Memory B cell (primary cell): ENCODE measurements around the gene TOR1AIP2.
"Not testable (repeated sequence)": the region's sequence is repeated elsewhere in the genome, so short reads cannot be mapped to it uniquely, and the experiment has no call there.

Experiments
- ATAC-seq: fragments of 150-1000 bp; cut with Tn5 transposase; 2 replicates; pipeline ENCODE4 v1.10.0; 2021; ENCODE audit warnings: low read depth, mild to moderate bottlenecking, moderate library complexity
- DNase-seq, 2 donors: peaks; one replicate each; pipeline ENCODE4 v3.0.0; 2022; ENCODE audit warnings: low spot score in 2 of 2
- H3K27ac Mint-ChIP-seq: one replicate; pipeline ENCODE4 v1.8.0; 2022; ENCODE audit warnings: mild to moderate bottlenecking, moderate library complexity, mixed read lengths
- H3K27me3 Mint-ChIP-seq: one replicate; pipeline ENCODE4 v1.8.0; 2022; ENCODE audit warnings: mixed read lengths
- H3K36me3 Mint-ChIP-seq: one replicate; pipeline ENCODE4 v1.8.0; 2022; ENCODE audit warnings: mild to moderate bottlenecking, mixed read lengths
- H3K4me1 Mint-ChIP-seq: one replicate; pipeline ENCODE4 v1.8.0; 2022; ENCODE audit warnings: mixed read lengths
- H3K4me3 Mint-ChIP-seq: one replicate; pipeline ENCODE4 v1.8.0; 2022; ENCODE audit warnings: mild to moderate bottlenecking, moderate library complexity, mixed read lengths
- H3K9me3 Mint-ChIP-seq: one replicate; pipeline ENCODE4 v1.8.0; 2022; ENCODE audit warnings: mixed read lengths

TOR1AIP2 gene

GRCh38 chr1:179813626-179814545 is 63.7 kb downstream of the TOR1AIP2 start:
- Mint-ChIP-seq H3K27ac (no peak overlapping the region), H3K9me3 (no peaks in the 10 kb centered on the region), H3K4me1 (peaks cover 17% of the 10 kb centered on the region), H3K27me3 (peaks cover 19% of the 10 kb centered on the region), H3K4me3 (peak overlapping the region; percentile 98), H3K36me3 (no peaks in the 10 kb centered on the region)
- DNase-seq (no peak), ATAC-seq (no peak)

GRCh38 chr1:179812501-179813292 is 64.9 kb downstream of the TOR1AIP2 start:
- Mint-ChIP-seq H3K9me3 (no peaks in the 10 kb centered on the region), H3K4me1 (peaks cover 17% of the 10 kb centered on the region), H3K27me3 (peaks cover 19% of the 10 kb centered on the region), H3K27ac (no peak overlapping the region), H3K36me3 (no peaks in the 10 kb centered on the region), H3K4me3 (no peak overlapping the region)
- DNase-seq (no peak), ATAC-seq (no peak)

GRCh38 chr1:179810367-179810715 is 67.3 kb downstream of the TOR1AIP2 start:
- ATAC-seq (no peak), DNase-seq (no peak)
- Mint-ChIP-seq H3K9me3 (no peaks in the 10 kb centered on the region), H3K36me3 (no peaks in the 10 kb centered on the region), H3K27ac (no peak overlapping the region), H3K27me3 (peaks cover 18% of the 10 kb centered on the region), H3K4me3 (no peak overlapping the region), H3K4me1 (peaks cover 13% of the 10 kb centered on the region)

GRCh38 chr1:179809506-179810366 is 67.9 kb downstream of the TOR1AIP2 start:
- Mint-ChIP-seq H3K36me3 (no peaks in the 10 kb centered on the region), H3K9me3 (no peaks in the 10 kb centered on the region), H3K4me3 (no peak overlapping the region), H3K27me3 (peaks cover 18% of the 10 kb centered on the region), H3K4me1 (peaks cover 9% of the 10 kb centered on the region), H3K27ac (no peak overlapping the region)
- ATAC-seq (peak; percentile 77), DNase-seq (peak; percentile 61 to 65)

GRCh38 chr1:179808503-179808902 is 69.1 kb downstream of the TOR1AIP2 start:
- H3K27me3 Mint-ChIP-seq, result peaks cover 21% of the 10 kb centered on the region
- ATAC-seq (no peak), DNase-seq (no peak)
- H3K9me3 Mint-ChIP-seq, result no peaks in the 10 kb centered on the region
- H3K36me3 Mint-ChIP-seq, result no peaks in the 10 kb centered on the region
- H3K27ac Mint-ChIP-seq, result no peak overlapping the region
- H3K4me3 Mint-ChIP-seq, result no peak overlapping the region
- H3K4me1 Mint-ChIP-seq, result peaks cover 5% of the 10 kb centered on the region

GRCh38 chr1:179807691-179808485 is 69.7 kb downstream of the TOR1AIP2 start:
- Mint-ChIP-seq H3K36me3 (no peaks in the 10 kb centered on the region), H3K4me1 (peaks cover 5% of the 10 kb centered on the region), H3K27ac (no peak overlapping the region), H3K9me3 (no peaks in the 10 kb centered on the region), H3K4me3 (no peak overlapping the region), H3K27me3 (peaks cover 18% of the 10 kb centered on the region)
- no peak for DNase-seq
- ATAC-seq, result no peak

GRCh38 chr1:179807291-179807690 is 70.3 kb downstream of the TOR1AIP2 start:
- Mint-ChIP-seq H3K36me3 (no peaks in the 10 kb centered on the region), H3K4me1 (peaks cover 5% of the 10 kb centered on the region), H3K4me3 (no peak overlapping the region), H3K9me3 (no peaks in the 10 kb centered on the region), H3K27me3 (peaks cover 16% of the 10 kb centered on the region), H3K27ac (no peak overlapping the region)
- ATAC-seq (no peak), DNase-seq (no peak)

GRCh38 chr1:179806333-179806732 is 71.3 kb downstream of the TOR1AIP2 start:
- ATAC-seq (no peak), DNase-seq (no peak)
- Mint-ChIP-seq H3K9me3 (no peaks in the 10 kb centered on the region), H3K4me3 (no peak overlapping the region), H3K27ac (no peak overlapping the region), H3K36me3 (no peaks in the 10 kb centered on the region), H3K27me3 (peaks cover 15% of the 10 kb centered on the region), H3K4me1 (peaks cover 5% of the 10 kb centered on the region)

- ATAC-seq, result no peak
- H3K4me1 Mint-ChIP-seq, result peaks cover 5% of the 10 kb centered on the region
- H3K36me3 Mint-ChIP-seq, result no peaks in the 10 kb centered on the region
These were observed 72.1 kb downstream of the TOR1AIP2 start for GRCh38 chr1:179805291-179806195.

GRCh38 chr1:179804417-179804816 is 73.2 kb downstream of the TOR1AIP2 start:
- H3K27ac Mint-ChIP-seq, H3K36me3 Mint-ChIP-seq, DNase-seq, H3K4me1 Mint-ChIP-seq, H3K9me3 Mint-ChIP-seq, H3K4me3 Mint-ChIP-seq, ATAC-seq: not testable (repeated sequence)
- H3K27me3 Mint-ChIP-seq, result peaks cover 12% of the 10 kb centered on the region

More at GRCh38 chr1:179805291-179806195, 72.1 kb downstream of the TOR1AIP2 start:
- Mint-ChIP-seq H3K27me3 (peaks cover 14% of the 10 kb centered on the region), H3K4me3 (no peak overlapping the region), H3K27ac (no peak overlapping the region), H3K9me3 (no peaks in the 10 kb centered on the region)
- DNase-seq, result no peak

GRCh38 chr1:179803918-179804317 is 73.7 kb downstream of the TOR1AIP2 start:
- Mint-ChIP-seq H3K27ac (no peak overlapping the region), H3K36me3 (no peaks in the 10 kb centered on the region), H3K27me3 (peaks cover 17% of the 10 kb centered on the region), H3K4me3 (no peak overlapping the region), H3K9me3 (no peaks in the 10 kb centered on the region), H3K4me1 (no peaks in the 10 kb centered on the region)
- ATAC-seq, result no peak
- DNase-seq, result no peak

- Mint-ChIP-seq H3K4me1 (no peaks in the 10 kb centered on the region), H3K27ac (no peak overlapping the region), H3K27me3 (peaks cover 19% of the 10 kb centered on the region), H3K36me3 (no peaks in the 10 kb centered on the region), H3K9me3 (no peaks in the 10 kb centered on the region), H3K4me3 (no peak overlapping the region)
- no peak for ATAC-seq
- DNase-seq, result no peak
These were observed 74.5 kb downstream of the TOR1AIP2 start for GRCh38 chr1:179803104-179803503.
